OCI-LY1 (cell line): ENCODE results near the gene DGCR2.

Source experiments
- H2AFZ ChIP-seq: fragments of 200-600 bp; sonication (generic), shearing (Covaris generic); 2 replicates; pipeline ENCODE4 v1.6.0; 2014; ENCODE audit warnings: antibody characterized with exemption, mild to moderate bottlenecking, low read length
- H3F3A ChIP-seq: fragments of 200-600 bp; sonication (generic), shearing (Covaris generic); 2 replicates; pipeline ENCODE4 v1.6.0; 2014; ENCODE audit warnings: mild to moderate bottlenecking, antibody characterized with exemption, low read length, moderate library complexity; ENCODE audit not compliant: insufficient read depth
- H3K27ac ChIP-seq: fragments of 200-600 bp; sonication (generic); 2 replicates; pipeline ENCODE4 v1.5.1; 2014; ENCODE audit warnings: low read length, mixed run types, mild to moderate bottlenecking, low read depth; ENCODE audit not compliant: poor library complexity, severe bottlenecking
- H3K27me3 ChIP-seq: fragments of 200-600 bp; sonication (generic); 2 replicates; pipeline ENCODE4 v1.6.0; 2014; ENCODE audit warnings: antibody characterized with exemption, mild to moderate bottlenecking, low read length, moderate library complexity; ENCODE audit not compliant: insufficient read depth
- H3K36me3 ChIP-seq: fragments of 200-600 bp; sonication (generic); 2 replicates; pipeline ENCODE4 v1.6.1; 2014; ENCODE audit warnings: mild to moderate bottlenecking, antibody characterized with exemption, low read length, moderate library complexity, mixed read lengths; ENCODE audit not compliant: insufficient read depth
- H3K4me1 ChIP-seq: fragments of 200-600 bp; sonication (generic); 2 replicates; pipeline ENCODE4 v1.5.1; 2014; ENCODE audit warnings: mild to moderate bottlenecking, low read length, moderate library complexity; ENCODE audit not compliant: insufficient read depth, severe bottlenecking
- H3K4me2 ChIP-seq: fragments of 200-600 bp; sonication (generic), shearing (Covaris generic); 2 replicates; pipeline ENCODE4 v1.6.1; 2014; ENCODE audit warnings: low read length
- H3K4me3 ChIP-seq: fragments of 200-600 bp; sonication (generic); 2 replicates; pipeline ENCODE4 v1.5.1; 2014; ENCODE audit warnings: low read length, low read depth, mild to moderate bottlenecking, mixed read lengths; ENCODE audit not compliant: poor library complexity, severe bottlenecking
- H3K79me2 ChIP-seq: fragments of 200-600 bp; shearing (Covaris generic); 2 replicates; pipeline ENCODE4 v1.6.1; 2016; ENCODE audit warnings: mixed run types, low read length, mixed read lengths; ENCODE audit not compliant: insufficient read depth
- H3K9ac ChIP-seq: fragments of 200-600 bp; sonication (generic), shearing (Covaris generic); 2 replicates; pipeline ENCODE4 v1.6.1; 2014; ENCODE audit warnings: mild to moderate bottlenecking, low read length, mixed read lengths
- H3K9me2 ChIP-seq: fragments of 200-600 bp; sonication (generic), shearing (Covaris generic); 2 replicates; pipeline ENCODE4 v1.6.1; 2014; ENCODE audit warnings: low read depth, mild to moderate bottlenecking, low read length, mixed read lengths
- H3K9me3 ChIP-seq: fragments of 200-600 bp; shearing (Covaris generic); 2 replicates; pipeline ENCODE4 v1.6.1; 2014; ENCODE audit warnings: low read length, mixed read lengths
- H4K20me1 ChIP-seq: fragments of 200-600 bp; sonication (generic), shearing (Covaris generic); 2 replicates; pipeline ENCODE4 v1.6.0; 2016; ENCODE audit warnings: mild to moderate bottlenecking, low read length; ENCODE audit not compliant: insufficient read depth
- CTCF ChIP-seq: fragments of 200-600 bp; sonication (generic), shearing (Covaris generic); IDR thresholded peaks from 2 replicates; pipeline ENCODE4 v1.5.1; 2017; ENCODE audit warnings: mild to moderate bottlenecking, antibody characterized with exemption, low read length, moderate library complexity, mixed read lengths
- EZH2 ChIP-seq: fragments of 200-600 bp; sonication (generic), shearing (Covaris generic); IDR thresholded peaks from 2 replicates; pipeline ENCODE4 v1.8.0; 2017; ENCODE audit warnings: borderline replicate concordance, mixed run types, mild to moderate bottlenecking, antibody characterized with exemption, low read length, moderate library complexity, mixed read lengths

DGCR2 gene

GRCh38 chr22:19115628-19116027 lies 6.6 kb downstream of the DGCR2 start:
- Histone ChIP-seq H3K79me2 (peaks cover 69% of the 10 kb centered on the region), H3K4me3 (no peak overlapping the region), H3K4me1 (peaks cover 59% of the 10 kb centered on the region), H3K9ac (no peak overlapping the region), H3K27ac (peak overlapping the region; percentile 13), H3K27me3 (no peaks in the 10 kb centered on the region), H3K4me2 (no peak overlapping the region), H3K36me3 (peaks cover 6% of the 10 kb centered on the region; the same call in 1 of the 2 replicates), H3K9me2 (no peaks in the 10 kb centered on the region), H3K9me3 (no peaks in the 10 kb centered on the region), H4K20me1 (no peaks in the 10 kb centered on the region), H3F3A (no peaks in the 10 kb centered on the region), H2AFZ (no peak overlapping the region)
- TF ChIP-seq CTCF (peak; percentile 41), EZH2 (no peak)

- peaks cover 66% of the 10 kb centered on the region for H3K79me2 ChIP-seq
Observed at GRCh38 chr22:19114984-19115552, 7.1 kb downstream of the DGCR2 start.

GRCh38 chr22:19113429-19113828 lies 8.8 kb downstream of the DGCR2 start:
- no peaks in the 10 kb centered on the region for H3K9me2 ChIP-seq
- H3K27ac ChIP-seq: no peak overlapping the region
- peaks cover 77% of the 10 kb centered on the region for H3K79me2 ChIP-seq
- no peak overlapping the region for H3K4me2 ChIP-seq
- no peak overlapping the region for H3K4me3 ChIP-seq
- H3K9ac ChIP-seq: no peak overlapping the region
- H2AFZ ChIP-seq: no peak overlapping the region
- TF ChIP-seq EZH2: no peak
- H3K4me1 ChIP-seq: peaks cover 54% of the 10 kb centered on the region
- no peaks in the 10 kb centered on the region for H4K20me1 ChIP-seq
- peaks cover 6% of the 10 kb centered on the region; the same call in 1 of the 2 replicates for H3K36me3 ChIP-seq
- no peaks in the 10 kb centered on the region for H3K9me3 ChIP-seq
- no peaks in the 10 kb centered on the region for H3K27me3 ChIP-seq
- no peaks in the 10 kb centered on the region for H3F3A ChIP-seq

More at GRCh38 chr22:19114984-19115552, 7.1 kb downstream of the DGCR2 start:
- Histone ChIP-seq H3K27me3 (no peaks in the 10 kb centered on the region), H3K9me2 (no peaks in the 10 kb centered on the region), H3K36me3 (peaks cover 6% of the 10 kb centered on the region; the same call in 1 of the 2 replicates), H3K4me3 (no peak overlapping the region), H2AFZ (no peak overlapping the region), H3F3A (no peaks in the 10 kb centered on the region), H3K9ac (no peak overlapping the region), H4K20me1 (no peaks in the 10 kb centered on the region), H3K4me1 (peaks cover 59% of the 10 kb centered on the region), H3K9me3 (no peaks in the 10 kb centered on the region), H3K4me2 (no peak overlapping the region), H3K27ac (no peak overlapping the region)
- TF ChIP-seq CTCF: no peak
- TF ChIP-seq EZH2: no peak

GRCh38 chr22:19111584-19111983 lies 10.6 kb downstream of the DGCR2 start:
- Histone ChIP-seq H3K9me3 (no peaks in the 10 kb centered on the region), H3K9me2 (no peaks in the 10 kb centered on the region), H3K4me3 (no peak overlapping the region), H4K20me1 (no peaks in the 10 kb centered on the region), H3K9ac (no peak overlapping the region), H3K27ac (no peak overlapping the region), H3K36me3 (peaks cover 6% of the 10 kb centered on the region; the same call in 1 of the 2 replicates), H3K79me2 (peaks cover 80% of the 10 kb centered on the region), H3F3A (no peaks in the 10 kb centered on the region), H3K4me1 (peaks cover 35% of the 10 kb centered on the region), H3K4me2 (no peak overlapping the region), H2AFZ (no peak overlapping the region), H3K27me3 (no peaks in the 10 kb centered on the region)
- TF ChIP-seq CTCF (no peak), EZH2 (no peak)
